ENCODE results near the gene LRRC39. TPM values are rescaled to one million over a fixed set of nuclear protein-coding genes. Genes with fewer than 3 reads are reported as not detected.

LRRC39 gene
- total RNA-seq, 1 donor from 2014 or later, result 0.58 TPM

DNA sequence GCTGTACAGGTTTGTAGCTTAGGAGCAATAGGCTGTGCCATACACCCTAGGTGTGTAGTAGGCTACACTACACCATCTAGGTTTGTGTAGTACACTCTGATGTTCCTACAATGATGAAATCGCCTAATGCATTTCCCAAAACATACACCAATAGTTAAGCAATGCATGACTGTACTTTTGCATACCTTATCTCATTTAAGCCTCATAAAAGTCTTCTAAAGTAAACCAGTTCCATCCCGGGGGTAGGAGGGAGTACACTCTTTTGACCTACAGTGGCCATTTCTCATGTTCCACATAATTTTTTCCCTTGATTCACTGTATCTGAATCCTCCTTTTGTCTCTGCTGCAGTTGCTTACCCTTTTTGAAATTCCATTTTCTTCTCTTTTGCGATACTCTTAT is 32.9 kb downstream of the LRRC39 start:
- Histone ChIP-seq H3K27me3 (no peaks in the 10 kb centered on the region), H3K4me1 (no peaks in the 10 kb centered on the region), H3K4me3 (no peak overlapping the region), H3K36me3 (peaks cover 99% of the 10 kb centered on the region), H3K27ac (no peak overlapping the region), H3K9me3 (no peaks in the 10 kb centered on the region)
- ATAC-seq, result no peak
- TF ChIP-seq, protein P1, sequence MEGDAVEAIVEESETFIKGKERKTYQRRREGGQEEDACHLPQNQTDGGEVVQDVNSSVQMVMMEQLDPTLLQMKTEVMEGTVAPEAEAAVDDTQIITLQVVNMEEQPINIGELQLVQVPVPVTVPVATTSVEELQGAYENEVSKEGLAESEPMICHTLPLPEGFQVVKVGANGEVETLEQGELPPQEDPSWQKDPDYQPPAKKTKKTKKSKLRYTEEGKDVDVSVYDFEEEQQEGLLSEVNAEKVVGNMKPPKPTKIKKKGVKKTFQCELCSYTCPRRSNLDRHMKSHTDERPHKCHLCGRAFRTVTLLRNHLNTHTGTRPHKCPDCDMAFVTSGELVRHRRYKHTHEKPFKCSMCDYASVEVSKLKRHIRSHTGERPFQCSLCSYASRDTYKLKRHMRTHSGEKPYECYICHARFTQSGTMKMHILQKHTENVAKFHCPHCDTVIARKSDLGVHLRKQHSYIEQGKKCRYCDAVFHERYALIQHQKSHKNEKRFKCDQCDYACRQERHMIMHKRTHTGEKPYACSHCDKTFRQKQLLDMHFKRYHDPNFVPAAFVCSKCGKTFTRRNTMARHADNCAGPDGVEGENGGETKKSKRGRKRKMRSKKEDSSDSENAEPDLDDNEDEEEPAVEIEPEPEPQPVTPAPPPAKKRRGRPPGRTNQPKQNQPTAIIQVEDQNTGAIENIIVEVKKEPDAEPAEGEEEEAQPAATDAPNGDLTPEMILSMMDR (IDR thresholded peaks at IDR 0.05), result no peak
- intact Hi-C loops (cut with DNase I), result no loop called here
- DNase-seq, result no peak

DNA sequence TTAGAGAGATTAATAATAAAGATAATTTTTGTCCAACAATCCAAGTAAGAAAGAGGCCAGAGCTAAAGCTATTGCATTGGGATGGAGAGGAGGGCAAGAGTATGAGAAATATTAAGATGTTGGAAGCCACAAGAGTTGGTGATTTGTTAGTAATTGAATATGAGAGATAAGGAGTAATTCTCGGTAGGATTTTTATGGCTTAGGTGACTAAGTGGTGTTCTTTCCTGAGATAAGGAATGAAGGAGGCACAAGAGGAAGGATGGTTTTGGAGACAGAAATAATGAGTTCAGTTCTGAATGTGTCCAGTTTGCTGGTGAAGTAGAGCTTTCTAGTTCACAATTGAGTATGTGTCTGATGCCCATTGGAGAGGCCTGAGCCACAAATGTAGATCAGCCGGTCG is 35.7 kb downstream of the LRRC39 start:
- DNase-seq (no peak), ATAC-seq (no peak)
- Histone ChIP-seq H3K27me3 (no peaks in the 10 kb centered on the region), H3K27ac (no peak overlapping the region), H3K4me1 (no peaks in the 10 kb centered on the region), H3K4me3 (no peak overlapping the region), H3K9me3 (no peaks in the 10 kb centered on the region), H3K36me3 (peaks cover 100% of the 10 kb centered on the region)
- TF ChIP-seq, protein P1 (IDR thresholded peaks at IDR 0.05), result no peak
- intact Hi-C loops (cut with DNase I), result no loop called here

DNA sequence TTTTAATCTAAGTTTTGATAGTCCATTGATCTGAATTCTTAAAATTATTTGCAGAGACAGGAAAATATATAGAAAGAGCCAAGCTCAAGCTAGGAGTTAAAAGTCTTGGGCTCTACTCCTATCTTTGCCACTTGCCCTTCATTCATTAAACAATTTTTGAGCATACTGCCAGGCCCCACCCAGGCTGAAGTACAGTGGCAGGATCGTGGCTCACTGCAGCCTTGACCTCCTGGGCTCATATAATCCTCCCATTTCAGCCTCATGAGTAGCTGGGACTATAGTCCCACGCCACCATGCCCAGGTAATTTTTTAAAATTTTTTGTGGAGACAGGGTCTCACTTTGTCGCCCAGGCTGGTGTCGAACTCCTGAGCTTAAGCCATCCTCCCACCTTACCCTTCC is 36.9 kb downstream of the LRRC39 start:
- no peak overlapping the region for H3K4me3 ChIP-seq
- H3K27ac ChIP-seq, result no peak overlapping the region
- no peaks in the 10 kb centered on the region for H3K9me3 ChIP-seq
- no peaks in the 10 kb centered on the region for H3K4me1 ChIP-seq
- TF ChIP-seq, protein P1 (IDR thresholded peaks at IDR 0.05), result no peak
- intact Hi-C loops (cut with DNase I), result no loop called here
- H3K27me3 ChIP-seq, result no peaks in the 10 kb centered on the region
- H3K36me3 ChIP-seq, result peaks cover 95% of the 10 kb centered on the region
- ATAC-seq (no peak), DNase-seq (no peak)

DNA sequence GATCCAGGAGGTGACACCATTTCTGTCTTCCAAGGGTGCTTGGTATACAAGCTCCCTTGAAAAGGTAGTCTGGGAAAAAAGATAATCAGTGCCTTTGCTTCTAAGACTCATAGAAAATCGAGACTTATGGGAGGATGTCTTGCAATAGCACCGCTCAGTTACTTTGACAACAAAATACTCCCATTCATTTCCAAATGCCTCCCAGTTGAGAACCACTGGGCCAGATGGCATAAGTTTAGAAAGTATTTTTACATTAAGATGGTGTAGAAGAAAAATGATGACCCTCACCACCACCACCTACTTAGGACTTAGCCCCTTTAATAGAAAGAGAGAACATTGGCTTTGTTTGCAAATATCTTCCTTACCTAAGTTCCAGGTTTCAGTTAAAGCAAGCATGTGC is 40.5 kb downstream of the LRRC39 start:
- Histone ChIP-seq H3K27ac (no peak overlapping the region), H3K4me3 (no peak overlapping the region), H3K27me3 (no peaks in the 10 kb centered on the region), H3K4me1 (peaks cover 6% of the 10 kb centered on the region), H3K9me3 (no peaks in the 10 kb centered on the region), H3K36me3 (peaks cover 59% of the 10 kb centered on the region)
- TF ChIP-seq, protein P1 (IDR thresholded peaks at IDR 0.05), result no peak
- intact Hi-C loops (cut with DNase I), result no loop called here
- no peak for DNase-seq
- ATAC-seq, result no peak

DNA sequence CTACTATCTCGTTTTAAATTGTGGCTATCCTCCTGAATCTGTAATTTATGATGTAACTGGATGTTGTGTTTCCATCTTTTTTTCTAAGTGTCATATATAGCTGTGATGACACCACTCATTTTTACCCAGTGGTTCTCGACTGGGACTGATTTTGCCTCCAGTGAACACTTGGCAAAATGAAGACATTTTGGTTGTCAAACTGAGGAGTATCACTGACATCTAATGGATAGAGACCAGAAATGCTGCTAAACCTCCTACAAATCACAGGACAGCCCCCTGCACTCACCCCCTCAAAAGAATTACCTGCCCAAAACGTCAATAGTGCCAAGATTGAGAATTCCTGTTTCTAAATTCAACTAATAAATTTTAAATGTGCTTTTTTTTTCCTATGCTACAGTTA is 43.2 kb downstream of the LRRC39 start:
- Histone ChIP-seq H3K9me3 (no peaks in the 10 kb centered on the region), H3K4me1 (peaks cover 13% of the 10 kb centered on the region), H3K36me3 (peaks cover 32% of the 10 kb centered on the region), H3K4me3 (no peak overlapping the region), H3K27me3 (no peaks in the 10 kb centered on the region), H3K27ac (no peak overlapping the region)
- TF ChIP-seq, protein P1 (IDR thresholded peaks at IDR 0.05), result no peak
- ATAC-seq (no peak), DNase-seq (no peak)
- intact Hi-C loops (cut with DNase I), result no loop called here
